GM18870 (cell line): ENCODE results near the gene SLC1A5.

Source experiments
- ATAC-seq: cut with Tn5 transposase; IDR thresholded peaks from one replicate; pipeline ENCODE4 v1.9.1; 2021; ENCODE audit warnings: moderate library complexity; ENCODE audit not compliant: unreplicated experiment

The SLC1A5 gene

GRCh38 chr19:46745030-46745429, 43.4 kb downstream of the SLC1A5 start:
- ATAC-seq: no peak

- ATAC-seq: no peak
These were observed 44.2 kb downstream of the SLC1A5 start for GRCh38 chr19:46744005-46744691.

GRCh38 chr19:46742926-46743480, 45.4 kb downstream of the SLC1A5 start:
- ATAC-seq: no peak

DNA sequence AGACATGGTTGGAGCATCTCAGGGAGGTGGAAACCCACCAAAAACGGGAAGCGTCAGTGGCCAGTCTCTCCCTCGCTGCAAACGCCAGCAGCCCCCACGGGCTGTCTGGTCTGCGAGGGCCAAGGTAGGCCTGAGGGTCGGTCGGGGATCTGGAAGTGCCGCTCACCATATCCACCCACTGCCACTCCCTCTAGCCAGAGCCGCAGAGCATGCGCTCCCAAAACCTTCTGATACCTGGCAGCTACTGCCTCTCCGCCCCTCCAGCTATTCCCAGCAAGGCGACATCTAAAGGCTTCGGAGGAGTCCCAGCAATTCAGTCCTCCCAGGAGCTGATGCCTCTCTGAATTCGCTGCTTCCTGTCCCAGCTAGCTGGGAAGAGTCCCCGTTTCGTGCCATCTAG, 46.9 kb downstream of the SLC1A5 start:
- ATAC-seq: no peak

DNA sequence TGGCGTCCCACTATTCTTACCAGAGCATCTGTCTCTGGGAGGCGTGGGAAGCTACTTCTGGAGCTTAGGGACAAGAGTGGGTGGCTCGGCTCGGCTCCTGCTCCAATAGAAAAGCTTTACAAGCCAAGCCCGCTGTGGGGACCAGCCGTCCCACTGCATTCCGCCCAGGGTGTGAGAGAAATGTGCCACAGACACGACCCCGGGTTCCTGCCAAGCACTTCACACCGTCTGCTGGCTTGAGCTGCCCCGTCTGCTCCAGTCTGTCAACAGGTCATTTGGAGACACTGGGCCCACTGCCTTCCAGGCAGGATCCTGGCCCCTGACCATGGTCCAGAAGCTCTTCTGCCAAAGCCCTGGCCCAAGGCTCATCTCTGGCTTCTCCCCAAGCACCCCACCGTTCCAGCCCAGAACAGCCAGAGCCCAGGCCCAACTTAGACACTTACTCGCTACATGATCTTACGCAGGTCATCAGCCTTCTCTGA, 49.1 kb downstream of the SLC1A5 start:
- no peak for ATAC-seq

GRCh38 chr19:46737761-46738171, 50.6 kb downstream of the SLC1A5 start:
- ATAC-seq: no peak

DNA sequence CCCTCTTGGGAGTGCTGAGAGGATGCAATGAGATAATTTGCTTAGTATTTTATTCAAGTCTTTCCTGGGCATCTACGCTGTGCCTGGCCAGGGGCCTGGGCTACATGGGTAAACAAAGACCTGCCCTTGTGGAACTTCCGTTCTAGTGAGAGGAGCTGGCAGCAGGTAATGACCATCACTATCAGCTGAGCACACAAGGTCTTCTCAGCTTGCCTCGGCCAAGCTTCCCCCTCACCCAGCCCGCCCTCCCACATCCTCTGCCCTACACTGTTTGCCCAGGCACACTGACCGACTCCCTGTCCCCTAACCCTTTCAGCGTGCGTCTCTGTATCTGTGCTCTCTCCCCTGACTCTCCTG, 51.1 kb downstream of the SLC1A5 start:
- ATAC-seq: no peak

- no peak for ATAC-seq
These were observed 51.7 kb downstream of the SLC1A5 start for GRCh38 chr19:46736531-46737297.

GRCh38 chr19:46733690-46734292, 54.6 kb downstream of the SLC1A5 start:
- ATAC-seq: no peak

GRCh38 chr19:46732966-46733689, 55.3 kb downstream of the SLC1A5 start:
- no peak for ATAC-seq

DNA sequence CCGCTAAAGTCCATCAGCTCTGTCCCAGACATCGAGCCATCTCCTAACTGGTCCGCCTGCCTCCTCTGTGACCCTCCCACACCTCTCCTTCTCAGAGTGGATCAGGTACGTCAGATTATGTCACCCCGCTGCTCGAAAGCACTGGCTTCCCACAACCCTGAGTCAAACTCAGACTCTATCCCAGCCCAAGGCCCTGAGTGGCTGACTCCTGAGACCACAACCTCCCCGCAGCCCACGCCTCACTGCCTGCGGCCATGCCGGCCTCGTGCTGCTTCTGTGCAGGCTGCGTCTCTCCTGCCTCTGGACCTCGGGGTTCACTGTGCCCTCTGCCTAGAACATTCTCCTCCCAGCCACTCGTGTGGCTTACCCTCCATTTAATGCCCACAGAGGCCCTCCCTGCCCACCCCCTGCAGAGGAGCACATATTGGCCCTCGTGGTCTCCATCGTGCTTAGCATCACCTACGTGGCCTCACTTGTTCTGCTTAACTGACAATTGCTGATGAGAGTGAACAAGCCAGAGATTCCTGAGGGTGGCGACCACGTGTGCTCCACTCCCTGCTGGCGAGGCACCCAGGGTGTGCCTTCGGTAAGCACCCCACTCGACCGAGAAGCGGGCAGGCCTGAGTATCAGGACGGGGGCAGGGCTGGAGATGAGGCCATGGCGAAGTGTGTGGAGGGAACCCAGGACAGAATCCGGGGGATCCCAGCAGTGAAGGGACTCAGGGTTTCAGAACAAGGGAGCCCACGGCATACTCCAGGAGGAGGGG, 56.0 kb downstream of the SLC1A5 start:
- no peak for ATAC-seq

GRCh38 chr19:46731584-46731983, 56.8 kb downstream of the SLC1A5 start:
- no peak for ATAC-seq

GRCh38 chr19:46731007-46731501, 57.3 kb downstream of the SLC1A5 start:
- no peak for ATAC-seq

DNA sequence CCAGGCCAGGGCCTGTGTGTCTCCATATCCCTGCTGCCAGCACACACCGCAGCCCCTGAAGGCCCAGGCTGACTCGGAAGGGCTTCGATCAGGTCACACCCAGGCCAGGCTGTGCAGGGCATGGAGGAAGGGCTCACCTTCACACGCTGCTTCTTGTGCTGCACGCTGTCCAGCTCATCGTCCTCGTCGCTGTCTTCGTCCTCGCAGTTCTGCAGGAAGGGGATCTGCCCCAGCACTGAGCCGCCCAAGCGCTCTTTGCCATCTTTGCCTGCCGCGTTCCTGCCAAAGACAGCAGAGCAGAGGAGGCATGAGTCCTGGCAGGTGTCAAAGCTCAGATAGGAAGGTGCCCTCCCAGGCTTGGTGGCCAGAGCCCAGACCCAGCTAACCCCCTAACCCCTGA, 57.8 kb downstream of the SLC1A5 start:
- ATAC-seq: no peak

GRCh38 chr19:46730187-46730586, 58.2 kb downstream of the SLC1A5 start:
- ATAC-seq: no peak

GRCh38 chr19:46729696-46730095, 58.7 kb downstream of the SLC1A5 start:
- ATAC-seq: no peak

DNA sequence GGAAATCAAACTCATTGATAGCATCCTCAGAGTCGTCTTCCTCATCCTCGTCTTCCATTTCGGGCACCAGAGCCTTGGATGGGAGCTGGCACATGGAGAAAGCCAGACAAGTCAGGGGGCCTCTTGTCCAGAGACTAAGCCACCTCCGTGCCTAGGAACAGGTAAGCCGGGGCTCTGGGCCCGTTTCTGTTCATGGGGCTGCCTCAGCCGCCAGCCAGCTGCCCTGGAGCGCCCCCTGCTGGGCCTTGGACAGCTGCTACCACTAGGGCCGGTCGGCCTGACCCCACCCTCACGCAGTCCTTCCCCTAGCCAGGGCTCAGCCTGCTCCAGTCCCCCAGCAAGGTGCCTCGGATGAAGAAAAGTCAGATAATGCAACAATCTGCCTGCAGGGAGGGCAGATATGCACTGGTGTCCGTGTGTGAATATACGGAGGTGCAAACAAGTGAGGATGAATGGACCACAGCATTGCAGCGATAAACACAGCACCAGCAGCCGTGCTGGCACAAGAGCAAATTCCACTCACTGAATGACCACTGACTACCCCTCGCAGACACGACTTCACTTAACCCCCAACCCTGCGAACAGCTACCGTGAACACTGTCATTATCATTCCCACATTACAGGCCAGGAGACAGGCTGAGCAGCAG, 59.6 kb downstream of the SLC1A5 start:
- ATAC-seq: no peak

GRCh38 chr19:46728208-46728607, 60.2 kb downstream of the SLC1A5 start:
- ATAC-seq: no peak

- ATAC-seq: no peak
These were observed 60.6 kb downstream of the SLC1A5 start for GRCh38 chr19:46727757-46728156.
